WTC11 (cell line): Measurements from ENCODE around the gene RXRA. TPM values are rescaled to one million over a fixed set of nuclear protein-coding genes. Genes with fewer than 3 reads are reported as not detected.

Experiments
- ATAC-seq: fragments of 200-7000 bp; cut with Tn5 transposase; 2 replicates; pipeline ENCODE4 v1.10.0; 2021; ENCODE audit warnings: mild to moderate bottlenecking, moderate library complexity
- CTCF ChIA-PET: fragments of 300-600 bp; sonication (Branson Sonifier 250); formaldehyde crosslinking; loops from one replicate; lab custom pipeline; 2021; ENCODE audit warnings: antibody characterized with exemption; lab: Charles Lee
- POLR2A ChIA-PET: fragments of 350-600 bp; sonication (Branson Sonifier 250); formaldehyde crosslinking; loops from one replicate; lab custom pipeline; 2021; ENCODE audit warnings: antibody characterized with exemption; lab: Charles Lee
- DNase-seq: peaks from one replicate; pipeline ENCODE4 v3.0.0; 2021; ENCODE audit warnings: low spot score
- H3K27ac Mint-ChIP-seq: 2 replicates; pipeline ENCODE4 v1.8.0; 2021; ENCODE audit warnings: mixed read lengths
- H3K27me3 Mint-ChIP-seq: 2 replicates; pipeline ENCODE4 v1.8.0; 2021; ENCODE audit warnings: low read depth, mild to moderate bottlenecking, moderate library complexity, mixed read lengths
- H3K36me3 Mint-ChIP-seq: 2 replicates; pipeline ENCODE4 v1.8.0; 2021; ENCODE audit warnings: mixed read lengths
- H3K4me1 Mint-ChIP-seq: 2 replicates; pipeline ENCODE4 v1.8.0; 2022; ENCODE audit warnings: mixed read lengths
- H3K4me3 Mint-ChIP-seq: 2 replicates; pipeline ENCODE4 v1.8.0; 2021; ENCODE audit warnings: mild to moderate bottlenecking, moderate library complexity, mixed read lengths
- H3K9me3 Mint-ChIP-seq: 2 replicates; pipeline ENCODE4 v1.8.0; 2021; ENCODE audit warnings: mixed read lengths
- ELF4 ChIP-seq: sonication (generic); formaldehyde crosslinking; IDR thresholded peaks from 2 replicates; pipeline ENCODE4 v1.8.1; 2022; ENCODE audit warnings: low read depth, mild to moderate bottlenecking, moderate library complexity, missing genetic modification reagents
- ERG ChIP-seq: fragments of 250-450 bp; sonication (Bioruptor Pico); IDR thresholded peaks from 2 replicates; pipeline ENCODE4 v1.8.0; 2021; ENCODE audit warnings: mild to moderate bottlenecking
- FOXP1 ChIP-seq: sonication (generic); formaldehyde crosslinking; IDR thresholded peaks from 2 replicates; pipeline ENCODE4 v1.8.0; 2022; ENCODE audit warnings: missing genetic modification reagents, mild to moderate bottlenecking, moderate library complexity, borderline replicate concordance
- KAT7 ChIP-seq: sonication (generic); formaldehyde crosslinking; IDR thresholded peaks from 2 replicates; pipeline ENCODE4 v1.8.1; 2023; ENCODE audit warnings: missing genetic modification reagents, mild to moderate bottlenecking, borderline replicate concordance
- MXD4 ChIP-seq: fragments of 250-450 bp; sonication (Bioruptor Pico); IDR thresholded peaks from 2 replicates; pipeline ENCODE4 v1.8.0; 2021; ENCODE audit warnings: mild to moderate bottlenecking, moderate library complexity, borderline replicate concordance
- NFE2L1 ChIP-seq: sonication (generic); formaldehyde crosslinking; IDR thresholded peaks from 2 replicates; pipeline ENCODE4 v1.8.1; 2023; ENCODE audit warnings: missing genetic modification reagents
- SOX15 ChIP-seq: fragments of 250-450 bp; sonication (Bioruptor Pico); IDR thresholded peaks from 2 replicates; pipeline ENCODE4 v1.9.0; 2021; ENCODE audit warnings: mild to moderate bottlenecking
- STAT6 ChIP-seq: sonication (generic); formaldehyde crosslinking; conservative IDR thresholded peaks from 2 replicates; pipeline ENCODE4 v1.8.1; 2023; ENCODE audit warnings: mild to moderate bottlenecking, low read depth, missing genetic modification reagents, moderate library complexity
- ZNF396 ChIP-seq: fragments of 250-450 bp; sonication (Bioruptor Pico); IDR thresholded peaks from 2 replicates; pipeline ENCODE4 v1.8.0; 2021; ENCODE audit warnings: mild to moderate bottlenecking, moderate library complexity, borderline replicate concordance
- total RNA-seq: library from RNA; stranded (reverse); gene quantifications from 3 replicates; pipeline ENCODE4 v1.2.3, GENCODE V29; 2021
- TF ChIP-seq, protein P1 (sequence below): sonication (generic); formaldehyde crosslinking; IDR thresholded peaks from 2 replicates; pipeline ENCODE4 v1.8.1; 2022; ENCODE audit warnings: mild to moderate bottlenecking, moderate library complexity, missing genetic modification reagents
- TF ChIP-seq, protein P2 (sequence below): sonication (generic); formaldehyde crosslinking; IDR thresholded peaks from 2 replicates; pipeline ENCODE4 v1.8.0; 2022; ENCODE audit warnings: mild to moderate bottlenecking, missing genetic modification reagents
- TF ChIP-seq, protein P3 (sequence below): sonication (generic); formaldehyde crosslinking; IDR thresholded peaks from 2 replicates; pipeline ENCODE4 v1.8.1; 2023; ENCODE audit warnings: mild to moderate bottlenecking, missing genetic modification reagents, moderate library complexity
- TF ChIP-seq, protein P4 (sequence below): sonication (generic); formaldehyde crosslinking; IDR thresholded peaks from 2 replicates; pipeline ENCODE4 v1.8.1; 2023; ENCODE audit warnings: mild to moderate bottlenecking, missing genetic modification reagents
- TF ChIP-seq, protein P5 (sequence below): sonication (generic); formaldehyde crosslinking; IDR thresholded peaks from 2 replicates; pipeline ENCODE4 v1.8.0; 2023; ENCODE audit warnings: missing genetic modification reagents

The RXRA gene
- total RNA-seq, 1 experiment from 2014 or later: 27.5 TPM

DNA sequence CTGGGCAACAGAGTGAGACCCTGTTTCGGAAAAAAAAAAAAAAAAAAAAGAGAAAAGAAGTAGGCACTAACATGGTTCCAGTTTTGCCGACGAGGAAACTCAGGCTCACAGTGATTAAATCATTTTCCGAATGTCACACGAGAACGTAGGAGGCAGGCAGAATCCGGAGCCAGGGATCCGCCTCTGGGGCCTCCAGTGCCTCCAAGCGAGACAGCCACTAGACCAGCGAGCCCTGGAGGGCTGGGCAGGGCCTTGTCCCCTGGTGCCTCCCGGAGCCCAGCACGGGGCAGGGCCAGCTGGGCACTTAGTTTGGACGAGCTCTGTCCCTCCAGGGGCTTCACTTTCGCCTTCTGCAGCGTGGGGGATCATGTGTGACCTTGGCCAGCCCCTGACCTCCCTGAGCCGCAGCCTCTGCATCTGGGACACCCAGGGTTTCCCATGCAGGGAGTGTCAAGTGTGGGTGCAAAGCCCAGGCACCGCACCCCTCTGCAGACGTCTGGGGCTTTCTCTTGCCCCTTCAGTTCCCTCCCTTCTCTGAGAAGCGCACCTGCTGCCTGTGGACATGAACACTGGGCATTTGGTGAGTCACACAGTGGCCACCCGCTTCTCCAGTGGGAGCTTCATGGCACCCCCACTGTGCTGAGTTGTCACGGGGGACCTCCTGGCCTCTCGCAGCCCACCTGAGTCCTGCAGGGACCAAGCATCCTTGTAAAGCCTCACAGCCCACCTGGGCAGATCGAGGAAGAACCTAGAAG, 80.3 kb downstream of the RXRA start:
- ATAC-seq (no peak), DNase-seq (no peak)
- Mint-ChIP-seq H3K36me3 (no peaks in the 10 kb centered on the region), H3K4me1 (peaks cover 12% of the 10 kb centered on the region), H3K4me3 (no peak overlapping the region), H3K27ac (peak overlapping the region; percentile 92), H3K27me3 (no peaks in the 10 kb centered on the region), H3K9me3 (no peaks in the 10 kb centered on the region)
- POLR2A ChIA-PET: interaction anchor here (0.6 kb wide), 1 partner anchor 345 kb away, joined by 3 read pairs; no protein-coding TSS in a partner anchor
- CTCF ChIA-PET: interaction anchor here (1.0 to 1.4 kb wide), 2 partner anchors 37 to 240 kb away, joined by 3 to 4 read pairs; no protein-coding TSS in a partner anchor
- TF ChIP-seq, protein P1, sequence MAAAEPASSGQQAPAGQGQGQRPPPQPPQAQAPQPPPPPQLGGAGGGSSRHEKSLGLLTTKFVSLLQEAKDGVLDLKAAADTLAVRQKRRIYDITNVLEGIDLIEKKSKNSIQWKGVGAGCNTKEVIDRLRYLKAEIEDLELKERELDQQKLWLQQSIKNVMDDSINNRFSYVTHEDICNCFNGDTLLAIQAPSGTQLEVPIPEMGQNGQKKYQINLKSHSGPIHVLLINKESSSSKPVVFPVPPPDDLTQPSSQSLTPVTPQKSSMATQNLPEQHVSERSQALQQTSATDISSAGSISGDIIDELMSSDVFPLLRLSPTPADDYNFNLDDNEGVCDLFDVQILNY (CRISPR knock-in tag): no peak
- TF ChIP-seq ELF4 (CRISPR knock-in tag) (no peak), STAT6 (CRISPR knock-in tag) (no peak), ZNF396 (CRISPR knock-in tag) (no peak), SOX15 (CRISPR knock-in tag) (no peak)
- TF ChIP-seq, protein P2, sequence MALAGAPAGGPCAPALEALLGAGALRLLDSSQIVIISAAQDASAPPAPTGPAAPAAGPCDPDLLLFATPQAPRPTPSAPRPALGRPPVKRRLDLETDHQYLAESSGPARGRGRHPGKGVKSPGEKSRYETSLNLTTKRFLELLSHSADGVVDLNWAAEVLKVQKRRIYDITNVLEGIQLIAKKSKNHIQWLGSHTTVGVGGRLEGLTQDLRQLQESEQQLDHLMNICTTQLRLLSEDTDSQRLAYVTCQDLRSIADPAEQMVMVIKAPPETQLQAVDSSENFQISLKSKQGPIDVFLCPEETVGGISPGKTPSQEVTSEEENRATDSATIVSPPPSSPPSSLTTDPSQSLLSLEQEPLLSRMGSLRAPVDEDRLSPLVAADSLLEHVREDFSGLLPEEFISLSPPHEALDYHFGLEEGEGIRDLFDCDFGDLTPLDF: no peak

GRCh38 chr9:134407121-134407779, 81.0 kb downstream of the RXRA start:
- Mint-ChIP-seq H3K4me1 (peaks cover 12% of the 10 kb centered on the region), H3K27me3 (no peaks in the 10 kb centered on the region), H3K27ac (peak overlapping the region; percentile 92), H3K36me3 (no peaks in the 10 kb centered on the region), H3K4me3 (no peak overlapping the region; the same call in 1 of the 2 replicates), H3K9me3 (no peaks in the 10 kb centered on the region)
- POLR2A ChIA-PET: no interaction called here
- CTCF ChIA-PET: interaction anchor here (1.4 kb wide), 1 partner anchor 36 kb away, joined by 4 read pairs; no protein-coding TSS in a partner anchor
- peak; percentile 40 for DNase-seq
- TF ChIP-seq FOXP1 (CRISPR knock-in tag): peak; percentile 65; the same call in 1 of the 2 replicates
- TF ChIP-seq, protein P3, sequence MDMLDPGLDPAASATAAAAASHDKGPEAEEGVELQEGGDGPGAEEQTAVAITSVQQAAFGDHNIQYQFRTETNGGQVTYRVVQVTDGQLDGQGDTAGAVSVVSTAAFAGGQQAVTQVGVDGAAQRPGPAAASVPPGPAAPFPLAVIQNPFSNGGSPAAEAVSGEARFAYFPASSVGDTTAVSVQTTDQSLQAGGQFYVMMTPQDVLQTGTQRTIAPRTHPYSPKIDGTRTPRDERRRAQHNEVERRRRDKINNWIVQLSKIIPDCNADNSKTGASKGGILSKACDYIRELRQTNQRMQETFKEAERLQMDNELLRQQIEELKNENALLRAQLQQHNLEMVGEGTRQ: peak; percentile 52; the same call in 1 of the 2 replicates
- no peak for TF ChIP-seq ERG (CRISPR knock-in tag)
- TF ChIP-seq MXD4: no peak
- TF ChIP-seq NFE2L1 (CRISPR knock-in tag): peak; percentile 97
- TF ChIP-seq, protein P4, sequence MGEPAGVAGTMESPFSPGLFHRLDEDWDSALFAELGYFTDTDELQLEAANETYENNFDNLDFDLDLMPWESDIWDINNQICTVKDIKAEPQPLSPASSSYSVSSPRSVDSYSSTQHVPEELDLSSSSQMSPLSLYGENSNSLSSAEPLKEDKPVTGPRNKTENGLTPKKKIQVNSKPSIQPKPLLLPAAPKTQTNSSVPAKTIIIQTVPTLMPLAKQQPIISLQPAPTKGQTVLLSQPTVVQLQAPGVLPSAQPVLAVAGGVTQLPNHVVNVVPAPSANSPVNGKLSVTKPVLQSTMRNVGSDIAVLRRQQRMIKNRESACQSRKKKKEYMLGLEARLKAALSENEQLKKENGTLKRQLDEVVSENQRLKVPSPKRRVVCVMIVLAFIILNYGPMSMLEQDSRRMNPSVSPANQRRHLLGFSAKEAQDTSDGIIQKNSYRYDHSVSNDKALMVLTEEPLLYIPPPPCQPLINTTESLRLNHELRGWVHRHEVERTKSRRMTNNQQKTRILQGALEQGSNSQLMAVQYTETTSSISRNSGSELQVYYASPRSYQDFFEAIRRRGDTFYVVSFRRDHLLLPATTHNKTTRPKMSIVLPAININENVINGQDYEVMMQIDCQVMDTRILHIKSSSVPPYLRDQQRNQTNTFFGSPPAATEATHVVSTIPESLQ (CRISPR knock-in tag): no peak
- TF ChIP-seq, protein P5, sequence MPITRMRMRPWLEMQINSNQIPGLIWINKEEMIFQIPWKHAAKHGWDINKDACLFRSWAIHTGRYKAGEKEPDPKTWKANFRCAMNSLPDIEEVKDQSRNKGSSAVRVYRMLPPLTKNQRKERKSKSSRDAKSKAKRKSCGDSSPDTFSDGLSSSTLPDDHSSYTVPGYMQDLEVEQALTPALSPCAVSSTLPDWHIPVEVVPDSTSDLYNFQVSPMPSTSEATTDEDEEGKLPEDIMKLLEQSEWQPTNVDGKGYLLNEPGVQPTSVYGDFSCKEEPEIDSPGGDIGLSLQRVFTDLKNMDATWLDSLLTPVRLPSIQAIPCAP (CRISPR knock-in tag): no peak
- no peak for TF ChIP-seq KAT7 (CRISPR knock-in tag)
- ATAC-seq: peak; percentile 50
